ENCODE measurements around the gene MICAL3.
"Not testable (repeated sequence)": the region's sequence is repeated elsewhere in the genome, so short reads cannot be mapped to it uniquely, and the experiment has no call there.

The MICAL3 gene

GRCh38 chr22:17950651-17951214 lies 73.6 kb downstream of the MICAL3 start:
- no peak for DNase-seq

- DNase-seq, result no peak
Observed at GRCh38 chr22:17949642-17950473, 74.5 kb downstream of the MICAL3 start.

- DNase-seq, result no peak
Observed at GRCh38 chr22:17948101-17948500, 76.3 kb downstream of the MICAL3 start.

- no peak for DNase-seq
Observed at GRCh38 chr22:17946662-17947367, 77.5 kb downstream of the MICAL3 start.

GRCh38 chr22:17945888-17946648 lies 78.3 kb downstream of the MICAL3 start:
- no peak for DNase-seq

GRCh38 chr22:17945156-17945887 lies 79.0 kb downstream of the MICAL3 start:
- no peak for DNase-seq

GRCh38 chr22:17944256-17944655 lies 80.1 kb downstream of the MICAL3 start:
- no peak for DNase-seq

GRCh38 chr22:17943533-17944249 lies 80.7 kb downstream of the MICAL3 start:
- no peak for DNase-seq

- no peak for DNase-seq
Observed at GRCh38 chr22:17942721-17943120, 81.6 kb downstream of the MICAL3 start.

- no peak for DNase-seq
Observed at GRCh38 chr22:17941471-17942406, 82.6 kb downstream of the MICAL3 start.

GRCh38 chr22:17939579-17939978 lies 84.8 kb downstream of the MICAL3 start:
- no peak for DNase-seq

- DNase-seq, result no peak
Observed at GRCh38 chr22:17939011-17939410, 85.3 kb downstream of the MICAL3 start.

- peak; percentile 38 for DNase-seq
Observed at GRCh38 chr22:17938484-17938924, 85.9 kb downstream of the MICAL3 start.

- not testable (repeated sequence) for DNase-seq
Observed at GRCh38 chr22:17932457-17932856, 91.9 kb downstream of the MICAL3 start.

GRCh38 chr22:17931400-17931825 lies 92.9 kb downstream of the MICAL3 start:
- no peak for DNase-seq

- no peak for DNase-seq
Observed at GRCh38 chr22:17930455-17931313, 93.7 kb downstream of the MICAL3 start.

- no peak for DNase-seq
Observed at GRCh38 chr22:17929909-17930308, 94.5 kb downstream of the MICAL3 start.

GRCh38 chr22:17928391-17928790 lies 96.0 kb downstream of the MICAL3 start:
- no peak for DNase-seq

GRCh38 chr22:17927062-17927461 lies 97.3 kb downstream of the MICAL3 start:
- DNase-seq, result no peak

Data from fibroblast of upper back skin (primary cell).